ENCODE measurements around the gene TPCN1.

DNA sequence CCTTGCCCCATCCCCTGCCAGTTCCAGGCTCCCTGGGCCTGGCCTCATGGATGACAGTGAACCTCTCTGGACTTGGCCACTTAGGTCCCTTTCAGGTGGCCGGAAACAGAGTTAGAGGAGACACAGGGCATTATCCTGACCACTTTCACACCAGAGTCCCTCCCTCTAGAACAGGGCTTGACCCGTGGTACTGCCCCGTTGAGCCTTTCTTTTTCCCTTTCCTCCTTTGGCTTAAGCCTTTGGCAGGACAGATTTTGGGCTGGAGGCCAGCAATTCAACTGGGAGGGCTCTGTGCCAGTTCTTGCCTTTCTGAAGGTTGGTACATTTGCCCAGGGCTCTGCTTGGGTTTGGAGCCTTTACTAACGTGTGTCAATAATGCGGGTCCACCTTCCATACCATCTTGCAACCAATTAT is 22.8 kb downstream of the TPCN1 start:
- TF ChIP-seq, protein P1, sequence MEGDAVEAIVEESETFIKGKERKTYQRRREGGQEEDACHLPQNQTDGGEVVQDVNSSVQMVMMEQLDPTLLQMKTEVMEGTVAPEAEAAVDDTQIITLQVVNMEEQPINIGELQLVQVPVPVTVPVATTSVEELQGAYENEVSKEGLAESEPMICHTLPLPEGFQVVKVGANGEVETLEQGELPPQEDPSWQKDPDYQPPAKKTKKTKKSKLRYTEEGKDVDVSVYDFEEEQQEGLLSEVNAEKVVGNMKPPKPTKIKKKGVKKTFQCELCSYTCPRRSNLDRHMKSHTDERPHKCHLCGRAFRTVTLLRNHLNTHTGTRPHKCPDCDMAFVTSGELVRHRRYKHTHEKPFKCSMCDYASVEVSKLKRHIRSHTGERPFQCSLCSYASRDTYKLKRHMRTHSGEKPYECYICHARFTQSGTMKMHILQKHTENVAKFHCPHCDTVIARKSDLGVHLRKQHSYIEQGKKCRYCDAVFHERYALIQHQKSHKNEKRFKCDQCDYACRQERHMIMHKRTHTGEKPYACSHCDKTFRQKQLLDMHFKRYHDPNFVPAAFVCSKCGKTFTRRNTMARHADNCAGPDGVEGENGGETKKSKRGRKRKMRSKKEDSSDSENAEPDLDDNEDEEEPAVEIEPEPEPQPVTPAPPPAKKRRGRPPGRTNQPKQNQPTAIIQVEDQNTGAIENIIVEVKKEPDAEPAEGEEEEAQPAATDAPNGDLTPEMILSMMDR (IDR thresholded peaks at IDR 0.05) = no peak
- TF ChIP-seq POLR2A (IDR thresholded peaks at IDR 0.05) = no peak
